PC-9 (cell line): ENCODE measurements around the gene BCAP29. TPM values are rescaled to one million over a fixed set of nuclear protein-coding genes. Genes with fewer than 3 reads are reported as not detected.

Experiments
- BruUV-seq: library from RNA; stranded (reverse); fragments of 400-500 nt; replicated peaks from 2 replicates; lab custom pipeline; 2021; lab: Mats Ljungman, UMichigan
- CTCF ChIA-PET: fragments of 300-600 bp; sonication (Branson Sonifier 250); formaldehyde crosslinking; loops from one replicate; lab custom pipeline; 2022; ENCODE audit warnings: antibody characterized with exemption; lab: Charles Lee
- POLR2A ChIA-PET: fragments of 300-600 bp; sonication (Branson Sonifier 250); formaldehyde crosslinking; loops from one replicate; lab custom pipeline; 2022; ENCODE audit warnings: antibody characterized with exemption; ENCODE audit not compliant: unreplicated experiment; lab: Charles Lee
- DNase-seq, 2 experiments: peaks; one replicate each; pipeline versions ENCODE4 v3.0.0 to v3.0.0-alpha.2; 2015 to 2022; ENCODE audit warnings: mixed read lengths in 1 of 2
- H2AFZ ChIP-seq: fragments of 200-600 bp; sonication (generic); 2 replicates; pipeline ENCODE4 v1.8.1; 2017; ENCODE audit warnings: antibody characterized with exemption
- H3F3A ChIP-seq: fragments of 200-600 bp; sonication (generic); 2 replicates; pipeline ENCODE4 v1.8.1; 2017; ENCODE audit warnings: antibody characterized with exemption, mild to moderate bottlenecking, low read depth; ENCODE audit not compliant: insufficient read depth
- H3K27ac ChIP-seq: fragments of 200-600 bp; sonication (generic); 2 replicates; pipeline ENCODE4 v1.6.1; 2016; ENCODE audit warnings: mixed run types
- H3K27me3 ChIP-seq: fragments of 200-600 bp; sonication (generic); 2 replicates; pipeline ENCODE4 v1.6.1; 2016; ENCODE audit warnings: low read depth, mixed run types; ENCODE audit not compliant: insufficient read depth
- H3K36me3 ChIP-seq: fragments of 200-600 bp; sonication (generic); 2 replicates; pipeline ENCODE4 v1.6.1; 2016; ENCODE audit warnings: low read depth, mixed run types
- H3K4me1 ChIP-seq: fragments of 200-600 bp; sonication (generic); replicated peaks from 2 replicates; pipeline ENCODE4 v1.6.1; 2016; ENCODE audit warnings: mixed run types; ENCODE audit not compliant: insufficient read depth
- H3K4me2 ChIP-seq: fragments of 200-600 bp; sonication (generic); 2 replicates; pipeline ENCODE4 v1.6.1; 2017; ENCODE audit warnings: mixed run types
- H3K4me3 ChIP-seq: fragments of 200-600 bp; sonication (generic); 2 replicates; pipeline ENCODE4 v1.6.1; 2016; ENCODE audit warnings: mixed run types
- H3K79me2 ChIP-seq: fragments of 200-600 bp; sonication (generic); 2 replicates; pipeline ENCODE4 v1.6.1; 2017; ENCODE audit warnings: low read depth, mixed run types
- H3K9me2 ChIP-seq: fragments of 200-600 bp; sonication (generic); 2 replicates; pipeline ENCODE4 v1.8.1; 2017; ENCODE audit warnings: mild to moderate bottlenecking; ENCODE audit not compliant: insufficient read depth
- H3K9me3 ChIP-seq: fragments of 200-600 bp; sonication (generic); 2 replicates; pipeline ENCODE4 v1.8.1; 2016; ENCODE audit warnings: low read depth; ENCODE audit not compliant: insufficient read depth
- H4K20me1 ChIP-seq: fragments of 200-600 bp; sonication (generic); 2 replicates; pipeline ENCODE4 v1.8.1; 2017; ENCODE audit not compliant: insufficient read depth
- CTCF ChIP-seq: fragments of 200-600 bp; sonication (generic); conservative IDR thresholded peaks from 2 replicates; pipeline ENCODE4 v1.6.1; 2017; ENCODE audit warnings: mixed run types, antibody characterized with exemption, mild to moderate bottlenecking, moderate library complexity
- EZH2 ChIP-seq: fragments of 200-600 bp; sonication (generic); IDR thresholded peaks from 2 replicates; pipeline ENCODE4 v1.8.0; 2017; ENCODE audit warnings: antibody characterized with exemption, low read depth
- intact Hi-C: fragments of 100-400 bp; cut with micrococcal nuclease; formaldehyde crosslinking; loops from one replicate; pipeline ENCODE4 v1.10.0; 2022; ENCODE audit not compliant: unreplicated experiment
- total RNA-seq: library from RNA; stranded (reverse); gene quantifications from 2 replicates; pipeline ENCODE4 v1.2.3, GENCODE V29; 2021

The BCAP29 gene
- total RNA-seq, 1 experiment from 2014 or later: 58.3 TPM

- H3K36me3 ChIP-seq: no peaks in the 10 kb centered on the region
- H3K4me2 ChIP-seq: no peak overlapping the region
- intact Hi-C loops: no loop called here
- ChIA-PET POLR2A (no interaction called here), CTCF (no interaction called here)
- no peaks in the 10 kb centered on the region for H3K79me2 ChIP-seq
- H3K9me3 ChIP-seq: no peaks in the 10 kb centered on the region
- no peaks in the 10 kb centered on the region for H3K27me3 ChIP-seq
- no peak overlapping the region for H3K4me3 ChIP-seq
- H3F3A ChIP-seq: no peaks in the 10 kb centered on the region
- no TSS peak for BruUV-seq
- TF ChIP-seq EZH2 (no peak), CTCF (no peak)
- no peaks in the 10 kb centered on the region for H3K9me2 ChIP-seq
- DNase-seq: no peak
- H3K4me1 ChIP-seq: no peaks in the 10 kb centered on the region
- no peak overlapping the region for H3K27ac ChIP-seq
- H2AFZ ChIP-seq: no peak overlapping the region
- H4K20me1 ChIP-seq: no peaks in the 10 kb centered on the region
Observed at GRCh38 chr7:107630342-107630741, 50.3 kb downstream of the BCAP29 start.

- no TSS peak for BruUV-seq
- CTCF ChIA-PET: no interaction called here
- H3K79me2 ChIP-seq: no peaks in the 10 kb centered on the region
Observed at GRCh38 chr7:107631588-107632491, 51.8 kb downstream of the BCAP29 start.

GRCh38 chr7:107632492-107632865 lies 52.4 kb downstream of the BCAP29 start:
- H3K27me3 ChIP-seq: no peaks in the 10 kb centered on the region
- CTCF ChIA-PET: no interaction called here

More at GRCh38 chr7:107631588-107632491, 51.8 kb downstream of the BCAP29 start:
- H3K27ac ChIP-seq: no peak overlapping the region
- no peaks in the 10 kb centered on the region for H3K27me3 ChIP-seq
- H3K4me2 ChIP-seq: no peak overlapping the region
- TF ChIP-seq EZH2 (no peak), CTCF (no peak)
- no peaks in the 10 kb centered on the region for H3F3A ChIP-seq
- intact Hi-C loops: no loop called here
- H3K9me3 ChIP-seq: no peaks in the 10 kb centered on the region
- no peaks in the 10 kb centered on the region for H3K9me2 ChIP-seq
- no peaks in the 10 kb centered on the region for H4K20me1 ChIP-seq
- H2AFZ ChIP-seq: no peak overlapping the region
- no peaks in the 10 kb centered on the region for H3K36me3 ChIP-seq
- H3K4me3 ChIP-seq: no peak overlapping the region
- POLR2A ChIA-PET: interaction anchor here (0.6 kb wide), 1 partner anchor 94 kb away, joined by 4 read pairs; no protein-coding TSS in a partner anchor
- no peak for DNase-seq
- H3K4me1 ChIP-seq: no peaks in the 10 kb centered on the region

More at GRCh38 chr7:107632492-107632865, 52.4 kb downstream of the BCAP29 start:
- POLR2A ChIA-PET: interaction anchor here (0.6 kb wide), 1 partner anchor 93 kb away, joined by 4 read pairs; no protein-coding TSS in a partner anchor
- TF ChIP-seq EZH2: no peak
- TF ChIP-seq CTCF: no peak
- H3K9me3 ChIP-seq: no peaks in the 10 kb centered on the region
- H3K4me2 ChIP-seq: no peak overlapping the region
- no peaks in the 10 kb centered on the region for H3K4me1 ChIP-seq
- no peaks in the 10 kb centered on the region for H3F3A ChIP-seq
- H2AFZ ChIP-seq: no peak overlapping the region
- H3K79me2 ChIP-seq: no peaks in the 10 kb centered on the region
- no peak overlapping the region for H3K4me3 ChIP-seq
- no peaks in the 10 kb centered on the region for H3K9me2 ChIP-seq
- no TSS peak for BruUV-seq
- H3K27ac ChIP-seq: no peak overlapping the region
- no peaks in the 10 kb centered on the region for H3K36me3 ChIP-seq
- no peak for DNase-seq
- H4K20me1 ChIP-seq: no peaks in the 10 kb centered on the region
- intact Hi-C loops: no loop called here
